Calu3 (cell line): Measurements from ENCODE around the gene KCNQ4. TPM values are rescaled to one million over a fixed set of nuclear protein-coding genes. Genes with fewer than 3 reads are reported as not detected.

Experiments used
- BruUV-seq: library from RNA; stranded (reverse); fragments of 400-500 nt; replicated peaks from 2 replicates; lab custom pipeline; 2021; lab: Mats Ljungman, UMichigan
- CTCF ChIA-PET: fragments of 300-600 bp; sonication (Branson Sonifier 250); formaldehyde crosslinking; loops from one replicate; lab custom pipeline; 2022; ENCODE audit warnings: antibody characterized with exemption; lab: Charles Lee
- DNase-seq: peaks from one replicate; pipeline ENCODE4 v3.0.0; 2022
- H3K27ac Mint-ChIP-seq: one replicate; pipeline ENCODE4 v1.8.0; 2022; ENCODE audit warnings: mixed read lengths; ENCODE audit not compliant: unreplicated experiment
- H3K27me3 Mint-ChIP-seq: one replicate; pipeline ENCODE4 v1.8.0; 2022; ENCODE audit warnings: mixed read lengths; ENCODE audit not compliant: unreplicated experiment
- H3K36me3 Mint-ChIP-seq: one replicate; pipeline ENCODE4 v1.8.0; 2022; ENCODE audit warnings: mild to moderate bottlenecking, moderate library complexity, mixed read lengths; ENCODE audit not compliant: insufficient read depth, unreplicated experiment
- H3K4me1 Mint-ChIP-seq: one replicate; pipeline ENCODE4 v1.8.0; 2022; ENCODE audit warnings: mild to moderate bottlenecking, low read depth, mixed read lengths; ENCODE audit not compliant: unreplicated experiment
- H3K4me3 Mint-ChIP-seq: one replicate; pipeline ENCODE4 v1.8.0; 2022; ENCODE audit warnings: mild to moderate bottlenecking, low read depth, moderate library complexity, mixed read lengths; ENCODE audit not compliant: unreplicated experiment
- H3K9me3 Mint-ChIP-seq: one replicate; pipeline ENCODE4 v1.8.0; 2022; ENCODE audit warnings: low read depth, mixed read lengths; ENCODE audit not compliant: unreplicated experiment
- CTCF ChIP-seq: fragments of 200-600 bp; IDR thresholded peaks from one replicate; pipeline ENCODE4 v1.8.0; 2022; ENCODE audit warnings: antibody characterized with exemption; ENCODE audit not compliant: unreplicated experiment
- intact Hi-C: fragments of 100-400 bp; cut with micrococcal nuclease; formaldehyde crosslinking; loops from one replicate; pipeline ENCODE4 v1.10.0; 2022; ENCODE audit not compliant: unreplicated experiment
- total RNA-seq: library from RNA; stranded (reverse); gene quantifications from 2 replicates; pipeline ENCODE4 v1.2.3, GENCODE V29; 2022

The KCNQ4 gene
- total RNA-seq, 1 experiment from 2014 or later, result 0.92 TPM

GRCh38 chr1:40782371-40782956 lies 1.1 kb upstream of the KCNQ4 start:
- Mint-ChIP-seq H3K9me3 (no peaks in the 10 kb centered on the region), H3K4me3 (peak overlapping the region; percentile 71), H3K27me3 (peaks cover 44% of the 10 kb centered on the region), H3K4me1 (peaks cover 35% of the 10 kb centered on the region), H3K36me3 (peaks cover 20% of the 10 kb centered on the region), H3K27ac (peak overlapping the region; percentile 70)
- no peak for TF ChIP-seq CTCF
- CTCF ChIA-PET, result interaction anchor here (0.7 to 1.5 kb wide), 2 partner anchors 9 to 16 kb away, joined by 3 to 4 read pairs; no protein-coding TSS in a partner anchor
- no TSS peak for BruUV-seq
- peak; percentile 28 for DNase-seq
- intact Hi-C loops, result no loop called here

- intact Hi-C loops, result no loop called here
- TF ChIP-seq CTCF, result no peak
- Mint-ChIP-seq H3K9me3 (no peaks in the 10 kb centered on the region), H3K27me3 (peaks cover 59% of the 10 kb centered on the region), H3K27ac (peak overlapping the region; percentile 39), H3K4me1 (peaks cover 29% of the 10 kb centered on the region), H3K36me3 (peaks cover 20% of the 10 kb centered on the region), H3K4me3 (peak overlapping the region; percentile 71)
- no TSS peak for BruUV-seq
- CTCF ChIA-PET, result no interaction called here
- no peak for DNase-seq
Measured at GRCh38 chr1:40784141-40784770, 669 bp downstream of the KCNQ4 start.

- CTCF ChIA-PET, result no interaction called here
- Mint-ChIP-seq H3K9me3 (no peaks in the 10 kb centered on the region), H3K4me3 (peak overlapping the region; percentile 71), H3K4me1 (peaks cover 29% of the 10 kb centered on the region), H3K27me3 (peaks cover 64% of the 10 kb centered on the region), H3K27ac (peak overlapping the region; percentile 39), H3K36me3 (peaks cover 20% of the 10 kb centered on the region)
- DNase-seq, result no peak
- intact Hi-C loops, result no loop called here
- no TSS peak for BruUV-seq
- TF ChIP-seq CTCF, result no peak
Measured at GRCh38 chr1:40784771-40785151, 1.2 kb downstream of the KCNQ4 start.

- no peak for DNase-seq
- peak overlapping the region; percentile 71 for H3K4me3 Mint-ChIP-seq
- CTCF ChIA-PET, result interaction anchor here (0.6 kb wide), 1 partner anchor 81 kb away, joined by 3 read pairs; no protein-coding TSS in a partner anchor
- TF ChIP-seq CTCF, result no peak
- BruUV-seq, result no TSS peak
- H3K9me3 Mint-ChIP-seq, result no peaks in the 10 kb centered on the region
- intact Hi-C loops, result no loop called here
- H3K27ac Mint-ChIP-seq, result no peak overlapping the region
- H3K27me3 Mint-ChIP-seq, result peaks cover 71% of the 10 kb centered on the region
- H3K36me3 Mint-ChIP-seq, result peaks cover 20% of the 10 kb centered on the region
- H3K4me1 Mint-ChIP-seq, result peaks cover 29% of the 10 kb centered on the region
Measured at GRCh38 chr1:40785446-40785845, 1.9 kb downstream of the KCNQ4 start.
